Transverse colon (tissue), 4 donors: ENCODE results near the gene BHMT2. TPM values are rescaled to one million over a fixed set of nuclear protein-coding genes. Genes with fewer than 3 reads are reported as not detected.

Experiments used
- DNase-seq: peaks from one replicate; pipeline ENCODE4 v3.0.0-alpha.2; 2019
- H3K27ac ChIP-seq, 4 donors: fragments of 200-600 bp; sonication (generic); 2 replicates each; pipeline ENCODE4 v1.5.1; 2016 to 2018; ENCODE audit warnings: inconsistent platforms in 4 of 4
- H3K27me3 ChIP-seq: fragments of 200-600 bp; sonication (generic); 2 replicates; pipeline ENCODE4 v1.5.1; 2017; ENCODE audit warnings: inconsistent platforms
- H3K36me3 ChIP-seq, 4 donors: fragments of 200-600 bp; sonication (generic); 2 replicates each; pipeline ENCODE4 v1.5.1; 2017 to 2019; ENCODE audit warnings: inconsistent platforms in 4 of 4
- H3K4me1 ChIP-seq, 4 donors: fragments of 200-600 bp; sonication (generic); 2 replicates each; pipeline ENCODE4 v1.5.1; 2017 to 2020; ENCODE audit warnings: inconsistent platforms in 4 of 4
- H3K4me3 ChIP-seq, 4 donors: fragments of 200-600 bp; sonication (generic); 1 replicate in 1 of 4; 2 replicates in 3 of 4; pipeline versions ENCODE4 v1.5.1 to v1.6.1; 2017 to 2019; ENCODE audit warnings: inconsistent platforms in 4 of 4
- H3K9me3 ChIP-seq, 2 donors: fragments of 200-600 bp; sonication (generic); 2 replicates each; pipeline ENCODE4 v1.5.1; 2017 to 2019; ENCODE audit warnings: inconsistent platforms in 2 of 2
- CTCF ChIP-seq, 5 experiments: fragments of 200-600 bp in 3 of 5; fragments of 450-650 bp in 2 of 5; sonication (generic) in 3 of 5; IDR thresholded peaks; 1 replicate in 2 of 5; 2 replicates in 3 of 5; pipeline ENCODE4 v1.5.1; 2016 to 2017; ENCODE audit warnings: antibody characterized with exemption in 5 of 5, inconsistent platforms in 3 of 5, mild to moderate bottlenecking in 2 of 5, moderate library complexity in 1 of 5
- EP300 ChIP-seq: sonication (generic); formaldehyde crosslinking; IDR thresholded peaks from one replicate; pipeline ENCODE4 v1.6.1; 2017; ENCODE audit warnings: antibody characterized with exemption, low read depth
- POLR2A ChIP-seq: fragments of 450-650 bp; IDR thresholded peaks from one replicate; pipeline ENCODE4 v1.6.1; 2016; ENCODE audit warnings: antibody characterized with exemption, mild to moderate bottlenecking, moderate library complexity
- POLR2AphosphoS5 ChIP-seq, 3 donors: sonication (generic); formaldehyde crosslinking; IDR thresholded peaks; one replicate each; pipeline ENCODE4 v1.6.1; 2016; ENCODE audit warnings: antibody characterized with exemption in 3 of 3
- WGBS, 2 donors: methylation state at CpG; one replicate each; pipeline ENCODE4 v1.1.5; 2018; ENCODE audit warnings: low coverage in 1 of 2; 5-methylcytosine and 5-hydroxymethylcytosine counted together
- in situ Hi-C, 4 donors: fragments of 200-750 bp; cut with MboI; loops; one replicate each; pipeline versions ENCODE4 v1.15.0 to v1.15.1; 2017; ENCODE audit warnings: low sequenced_read_pairs in 3 of 4, low pct_ligation_motif_present in 1 of 4, low pct_unique_long_range_greater_than_20kb in 1 of 4
- intact Hi-C: fragments of 100-400 bp; cut with DNase I; formaldehyde crosslinking; loops from one replicate; pipeline ENCODE4 v1.15.1; 2023; ENCODE audit warnings: low total_unique reads
- total RNA-seq, 4 donors: library from RNA; depleted of rRNA; stranded (reverse); fragments of >200 nt; gene quantifications; one replicate each; pipeline ENCODE4 v1.1.0, GENCODE V29; 2016

BHMT2 gene
- total RNA-seq, 4 donors from 2014 or later = 1.6 to 12.1 (median 2.5) TPM

DNA sequence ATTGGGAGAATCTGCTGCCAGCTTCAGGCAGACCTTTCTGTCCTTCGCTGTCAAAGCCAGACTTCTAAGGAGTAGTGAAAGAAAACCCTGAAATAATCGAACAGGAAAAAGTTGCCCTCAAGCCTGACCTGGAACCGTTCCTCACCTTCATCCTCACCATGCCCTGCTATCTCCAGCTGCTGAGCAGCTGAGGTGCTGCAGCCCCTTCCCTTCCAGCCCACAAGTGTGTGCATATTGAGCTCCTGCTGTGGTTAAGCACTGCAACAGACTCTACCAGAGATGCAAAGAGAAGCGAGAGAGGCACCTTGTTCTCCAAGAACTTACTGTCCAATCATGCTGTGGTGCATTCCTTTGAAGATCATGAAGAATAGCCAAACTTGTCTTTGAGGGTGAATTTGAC lies 18.9 kb downstream of the BHMT2 start:
- 82% methylated on average over 4 of the region's 4 CpGs; no CpG with 5 or more reads in 1 of the 2 donors for WGBS, 2 donors
- intact Hi-C loops (no loop called here), in situ Hi-C loops (no loop called here)
- no peaks in the 10 kb centered on the region for H3K4me1 ChIP-seq
- H3K9me3 ChIP-seq = no peaks in the 10 kb centered on the region
- H3K27me3 ChIP-seq = no peaks in the 10 kb centered on the region
- no peak for TF ChIP-seq EP300
- no peak for TF ChIP-seq CTCF (IDR thresholded peaks at IDR 0.05)
- no peak for TF ChIP-seq POLR2A
- TF ChIP-seq POLR2AphosphoS5 (IDR thresholded peaks at IDR 0.05) = no peak
- DNase-seq = no peak
- H3K4me3 ChIP-seq = no peak overlapping the region
- H3K27ac ChIP-seq = no peak overlapping the region
- H3K36me3 ChIP-seq = no peaks in the 10 kb centered on the region

DNA sequence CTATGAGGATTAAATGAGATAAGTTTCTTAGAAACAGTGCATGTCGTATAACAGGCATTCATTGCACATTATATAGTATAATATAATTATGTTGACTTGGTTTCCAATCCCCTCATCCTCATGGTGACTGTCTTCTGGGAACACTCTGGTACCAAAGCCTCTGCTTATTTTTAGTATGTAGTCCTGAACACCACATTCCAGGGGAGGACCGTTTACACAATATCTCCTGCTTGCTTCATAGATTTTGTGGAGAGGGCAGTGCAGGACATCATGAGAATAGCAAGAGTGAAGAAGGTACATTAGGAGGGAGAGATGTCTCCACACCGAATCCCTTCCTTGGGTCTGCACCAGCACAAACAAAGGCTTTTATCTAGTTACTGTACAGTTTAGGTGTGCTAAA lies 21.5 kb downstream of the BHMT2 start:
- no peaks in the 10 kb centered on the region for H3K9me3 ChIP-seq
- no peak overlapping the region for H3K27ac ChIP-seq
- H3K4me1 ChIP-seq = no peaks in the 10 kb centered on the region
- in situ Hi-C loops = no loop called here
- no peaks in the 10 kb centered on the region for H3K27me3 ChIP-seq
- no peak for DNase-seq
- no peaks in the 10 kb centered on the region for H3K36me3 ChIP-seq
- WGBS, 2 donors = 45 to 56% methylated on average over 3 of the region's 3 CpGs
- no peak overlapping the region for H3K4me3 ChIP-seq
- intact Hi-C loops = no loop called here
- no peak for TF ChIP-seq POLR2A
- no peak for TF ChIP-seq EP300
- no peak for TF ChIP-seq CTCF (IDR thresholded peaks at IDR 0.05)
- TF ChIP-seq POLR2AphosphoS5 (IDR thresholded peaks at IDR 0.05) = no peak

GRCh38 chr5:79093762-79094161 lies 24.2 kb downstream of the BHMT2 start:
- TF ChIP-seq POLR2AphosphoS5 (IDR thresholded peaks at IDR 0.05) = no peak
- TF ChIP-seq CTCF (IDR thresholded peaks at IDR 0.05) = no peak
- no peak for TF ChIP-seq EP300
- no peak for TF ChIP-seq POLR2A
- in situ Hi-C loops = no loop called here
- Histone ChIP-seq H3K4me3 (no peak overlapping the region), H3K27me3 (no peaks in the 10 kb centered on the region), H3K9me3 (no peaks in the 10 kb centered on the region), H3K36me3 (no peaks in the 10 kb centered on the region), H3K27ac (no peak overlapping the region), H3K4me1 (no peaks in the 10 kb centered on the region)
- no peak for DNase-seq
- intact Hi-C loops = no loop called here
- WGBS, 2 donors = 31 to 37% methylated on average over 3 of the region's 3 CpGs

- H3K4me1 ChIP-seq = peaks cover 0 to 5% (median 0%) of the 10 kb centered on the region in 4 donors
- H3K4me3 ChIP-seq = no peak overlapping the region
- no peak overlapping the region for H3K27ac ChIP-seq
- in situ Hi-C loops (no loop called here), intact Hi-C loops (no loop called here)
- H3K27me3 ChIP-seq = peaks cover 16% of the 10 kb centered on the region
- 79 to 92% methylated on average over 2 of the region's 2 CpGs for WGBS, 2 donors
- H3K36me3 ChIP-seq = no peaks in the 10 kb centered on the region
- TF ChIP-seq EP300 (no peak), CTCF (IDR thresholded peaks at IDR 0.05) (no peak), POLR2A (no peak), POLR2AphosphoS5 (IDR thresholded peaks at IDR 0.05) (no peak)
- no peaks in the 10 kb centered on the region for H3K9me3 ChIP-seq
- DNase-seq = no peak
These were observed 36.3 kb downstream of the BHMT2 start for GRCh38 chr5:79105868-79106267.
